Stomach smooth muscle (tissue), 2 donors: ENCODE measurements around the gene KCND2.
A peak's percentile ranks its signal among the peaks of the same experiment; 100 is the strongest.
"Not testable (repeated sequence)": the region's sequence is repeated elsewhere in the genome, so short reads cannot be mapped to it uniquely, and the experiment has no call there.

ENCODE experiments used
- H3K27ac ChIP-seq: one replicate; pipeline ENCODE4 v1.7.0; 2013; ENCODE audit warnings: mild to moderate bottlenecking, low read length, inconsistent platforms
- H3K27me3 ChIP-seq, 2 donors: one replicate each; pipeline ENCODE4 v1.7.0; 2013; ENCODE audit warnings: low read length in 2 of 2; ENCODE audit not compliant: insufficient read depth in 2 of 2, control insufficient read depth in 1 of 2
- H3K36me3 ChIP-seq, 2 donors: one replicate each; pipeline ENCODE4 v1.7.0; 2013; ENCODE audit warnings: low read length in 2 of 2; ENCODE audit not compliant: control insufficient read depth in 2 of 2, insufficient read depth in 2 of 2
- H3K4me1 ChIP-seq: one replicate; pipeline ENCODE4 v1.7.0; 2013; ENCODE audit warnings: low read length; ENCODE audit not compliant: control insufficient read depth, insufficient read depth
- H3K4me3 ChIP-seq, 2 donors: one replicate each; pipeline ENCODE4 v1.7.0; 2013; ENCODE audit warnings: low read length in 2 of 2
- H3K9ac ChIP-seq, 2 donors: one replicate each; pipeline ENCODE4 v1.7.0; 2013; ENCODE audit warnings: low read length in 2 of 2, mild to moderate bottlenecking in 1 of 2
- H3K9me3 ChIP-seq, 2 donors: one replicate each; pipeline ENCODE4 v1.7.0; 2013; ENCODE audit warnings: low read length in 2 of 2; ENCODE audit not compliant: control insufficient read depth in 2 of 2
- donor health status: healthy.
- donor health status: Pancreatic carcinoma.

Gene KCND2

DNA sequence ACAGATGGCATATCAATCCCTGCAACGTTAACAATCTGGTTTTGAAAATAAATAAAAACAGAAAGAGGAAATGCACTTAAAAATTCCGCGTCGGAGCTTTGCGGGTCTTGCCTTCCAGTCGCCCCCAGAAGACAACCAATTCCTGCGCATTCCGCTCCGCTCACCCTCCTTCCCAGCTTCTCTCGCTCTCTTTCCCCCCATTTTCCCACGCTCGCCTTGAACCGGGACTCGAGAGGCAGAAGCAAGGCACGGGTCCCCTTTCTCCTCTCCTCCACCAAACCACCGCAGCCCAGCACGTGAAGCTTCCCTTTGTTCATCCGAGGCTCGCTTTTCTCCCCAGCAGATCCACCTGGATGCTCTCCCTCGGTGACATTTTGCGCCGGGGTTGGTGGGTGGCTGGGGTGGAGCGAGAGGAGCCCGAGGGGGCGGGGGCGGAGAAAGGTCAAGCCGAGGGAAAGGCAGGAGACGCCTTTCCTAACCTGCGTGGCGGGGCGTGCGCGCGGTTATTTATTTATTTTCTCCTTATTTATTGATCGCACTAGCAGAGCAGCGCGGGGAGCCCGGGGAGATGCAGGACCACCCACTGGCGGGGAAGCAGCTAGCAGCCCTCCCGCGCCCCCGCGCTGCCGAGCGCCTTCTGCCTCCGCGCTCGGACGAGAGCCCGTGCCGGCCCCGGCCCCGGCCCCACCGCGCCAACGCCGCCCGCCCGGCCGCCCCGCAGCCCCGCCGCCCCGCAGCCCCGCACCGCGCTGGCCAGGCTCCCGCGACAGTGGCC lies at the start of gene KCND2:
KCND2 (plus strand) TSS at position 475 of the 775 bp plus-strand sequence.
- Histone ChIP-seq H3K27me3 (peaks cover 5 to 12% of the 10 kb centered on the region in 2 donors), H3K27ac (no peak within 1 kb of the TSS), H3K9me3 (peaks cover 0 to 2% of the 10 kb centered on the region in 2 donors), H3K36me3 (no peaks in the 10 kb centered on the region), H3K9ac (no peak within 1 kb of the TSS), H3K4me1 (peaks cover 8% of the 10 kb centered on the region), H3K4me3 (peak within 1 kb of the TSS; percentile 60 to 77)

GRCh38 chr7:120226188-120226587 lies 46.8 kb upstream of the KCND2 start:
- no peaks in the 10 kb centered on the region for H3K27me3 ChIP-seq
- no peaks in the 10 kb centered on the region for H3K4me1 ChIP-seq
- H3K9ac ChIP-seq: no peak overlapping the region
- no peak overlapping the region for H3K27ac ChIP-seq
- H3K9me3 ChIP-seq: no peaks in the 10 kb centered on the region
- H3K4me3 ChIP-seq: no peak overlapping the region
- H3K36me3 ChIP-seq: no peaks in the 10 kb centered on the region

DNA sequence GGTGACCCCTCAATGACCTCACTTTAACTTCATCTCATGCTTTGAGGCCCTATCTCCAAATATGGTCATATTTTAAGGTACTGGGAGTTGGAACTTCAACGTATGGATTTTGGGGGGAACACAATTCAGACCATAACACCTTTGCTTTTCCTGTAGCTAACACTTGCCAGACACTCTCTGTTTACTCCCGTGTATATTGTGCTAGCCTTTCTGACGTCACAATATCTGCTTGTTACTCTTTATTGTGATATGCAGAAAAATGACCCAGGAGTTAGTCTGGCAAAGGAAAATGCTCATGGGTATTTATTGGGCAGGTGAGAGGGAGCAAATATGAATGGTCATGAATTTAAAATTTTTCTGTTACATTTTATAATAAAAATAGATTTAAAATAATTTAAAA lies 45.7 kb upstream of the KCND2 start:
- Histone ChIP-seq H3K9me3 (no peaks in the 10 kb centered on the region), H3K27ac (no peak overlapping the region), H3K27me3 (no peaks in the 10 kb centered on the region), H3K36me3 (no peaks in the 10 kb centered on the region), H3K4me1 (no peaks in the 10 kb centered on the region), H3K9ac (no peak overlapping the region), H3K4me3 (no peak overlapping the region)

DNA sequence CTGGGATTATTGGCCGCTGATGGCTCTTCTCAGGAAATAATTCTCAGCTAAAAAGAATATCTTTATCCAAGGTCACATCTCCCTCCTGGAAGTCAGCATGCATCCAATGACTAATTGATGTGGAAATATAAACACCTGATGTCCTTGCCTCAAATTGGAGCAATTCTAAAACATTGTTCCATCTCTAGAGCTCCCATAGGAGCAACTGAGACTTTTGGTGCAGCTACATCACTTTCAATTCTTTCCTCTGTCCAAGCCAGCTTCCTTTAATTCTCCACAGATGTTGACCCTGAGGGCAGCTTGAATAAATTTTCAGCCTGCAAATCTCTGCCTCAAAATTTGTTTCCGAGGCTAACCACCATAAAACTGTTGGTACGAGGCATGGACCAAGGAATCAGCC lies 43.9 kb upstream of the KCND2 start:
- no peak overlapping the region for H3K27ac ChIP-seq
- no peaks in the 10 kb centered on the region for H3K9me3 ChIP-seq
- H3K4me3 ChIP-seq: no peak overlapping the region
- no peak overlapping the region for H3K9ac ChIP-seq
- no peaks in the 10 kb centered on the region for H3K4me1 ChIP-seq
- no peaks in the 10 kb centered on the region for H3K27me3 ChIP-seq
- no peaks in the 10 kb centered on the region for H3K36me3 ChIP-seq

DNA sequence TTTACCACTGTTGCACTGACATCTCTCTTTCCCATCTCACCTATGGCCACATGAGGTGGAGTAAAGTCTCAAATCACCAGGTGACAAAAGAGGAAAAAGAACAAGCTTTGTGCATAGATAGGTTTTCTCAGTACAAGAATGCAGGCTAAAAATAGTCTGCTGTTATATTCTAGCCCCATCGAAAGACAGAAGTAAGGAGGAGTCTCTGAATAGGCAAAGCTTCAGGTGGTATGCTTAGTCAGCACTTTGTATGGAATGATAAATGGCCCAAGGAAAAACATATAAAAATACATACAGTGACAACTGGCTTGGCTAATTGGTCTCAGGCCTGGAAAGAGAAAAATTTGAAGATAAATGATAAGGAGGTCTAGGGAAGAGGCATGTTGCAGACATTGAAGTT lies 39.6 kb upstream of the KCND2 start:
- Histone ChIP-seq H3K9me3 (no peaks in the 10 kb centered on the region), H3K9ac (no peak overlapping the region), H3K4me3 (no peak overlapping the region), H3K27me3 (no peaks in the 10 kb centered on the region), H3K4me1 (no peaks in the 10 kb centered on the region), H3K36me3 (no peaks in the 10 kb centered on the region), H3K27ac (no peak overlapping the region)

GRCh38 chr7:120240350-120240749 lies 32.6 kb upstream of the KCND2 start:
- H3K4me3 ChIP-seq, H3K36me3 ChIP-seq, H3K4me1 ChIP-seq, H3K27me3 ChIP-seq, H3K9me3 ChIP-seq, H3K27ac ChIP-seq, H3K9ac ChIP-seq: not testable (repeated sequence)

- Histone ChIP-seq H3K27ac (no peak overlapping the region), H3K9me3 (no peaks in the 10 kb centered on the region), H3K4me3 (no peak overlapping the region), H3K9ac (no peak overlapping the region), H3K27me3 (no peaks in the 10 kb centered on the region), H3K4me1 (no peaks in the 10 kb centered on the region), H3K36me3 (no peaks in the 10 kb centered on the region)
Observed at GRCh38 chr7:120241973-120242372, 31.0 kb upstream of the KCND2 start.

DNA sequence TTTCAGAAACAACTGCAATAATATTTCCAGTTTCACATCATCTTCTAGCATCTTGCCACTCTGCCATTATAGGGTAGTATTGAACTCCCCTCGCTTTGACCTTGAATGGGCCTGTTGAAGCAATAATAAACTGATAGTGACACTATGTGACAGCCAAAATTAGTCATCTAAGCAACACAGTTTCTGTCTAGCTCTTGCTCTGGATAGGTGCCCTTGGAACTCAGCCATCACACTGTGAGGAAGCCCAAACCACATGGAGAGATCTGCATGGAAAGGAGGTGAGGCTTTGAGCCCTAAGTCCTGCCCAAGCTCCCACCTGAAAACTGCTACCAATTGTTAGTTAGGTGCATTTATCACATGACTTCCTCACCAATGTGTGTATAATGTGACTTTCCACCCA lies 18.1 kb upstream of the KCND2 start:
- Histone ChIP-seq H3K27me3 (no peaks in the 10 kb centered on the region), H3K9ac (no peak overlapping the region), H3K36me3 (no peaks in the 10 kb centered on the region), H3K9me3 (no peaks in the 10 kb centered on the region), H3K4me1 (no peaks in the 10 kb centered on the region), H3K27ac (no peak overlapping the region), H3K4me3 (no peak overlapping the region)

DNA sequence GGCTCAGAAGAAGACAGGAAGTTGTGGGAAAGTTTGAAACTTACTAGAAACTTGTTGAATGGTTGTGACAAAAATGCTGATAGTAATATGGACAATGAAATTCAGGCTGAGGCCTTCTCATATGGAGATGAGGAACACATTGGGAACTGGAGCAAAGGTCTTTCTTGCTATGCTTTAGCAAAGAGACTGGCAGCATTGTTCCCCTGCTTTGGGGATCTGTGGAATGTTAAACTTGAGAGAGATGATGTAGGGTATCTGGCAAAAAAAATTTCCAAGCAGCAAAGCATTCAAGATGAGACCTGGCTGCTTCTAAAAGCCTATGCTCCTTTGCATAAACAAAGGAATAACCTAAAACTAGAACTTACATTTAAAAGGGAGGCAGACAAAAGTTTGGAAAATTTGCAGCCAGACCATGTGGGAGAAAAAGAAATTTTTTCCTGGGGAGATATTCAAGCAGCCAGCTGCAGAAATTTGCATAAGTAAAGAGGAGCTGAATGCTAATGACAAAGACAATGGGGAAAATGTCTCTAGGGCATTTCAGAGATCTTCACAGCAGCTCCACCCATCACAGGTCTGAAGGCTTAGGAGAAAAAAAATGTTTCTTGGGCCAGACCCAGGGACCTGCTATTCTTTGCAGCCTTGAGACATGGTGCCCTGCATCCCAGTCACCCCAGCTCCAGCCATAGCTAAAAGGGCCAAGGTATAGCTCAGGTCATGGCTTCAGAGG lies 16.5 kb upstream of the KCND2 start:
- H3K27me3 ChIP-seq: no peaks in the 10 kb centered on the region
- no peaks in the 10 kb centered on the region for H3K4me1 ChIP-seq
- no peak overlapping the region for H3K27ac ChIP-seq
- H3K9ac ChIP-seq: no peak overlapping the region
- no peaks in the 10 kb centered on the region for H3K36me3 ChIP-seq
- no peaks in the 10 kb centered on the region for H3K9me3 ChIP-seq
- H3K4me3 ChIP-seq: no peak overlapping the region

- Histone ChIP-seq H3K9ac (no peak overlapping the region), H3K27me3 (no peaks in the 10 kb centered on the region), H3K4me1 (no peaks in the 10 kb centered on the region)
Observed at GRCh38 chr7:120259386-120259785, 13.6 kb upstream of the KCND2 start.

GRCh38 chr7:120260111-120260510 lies 12.9 kb upstream of the KCND2 start:
- Histone ChIP-seq H3K27me3 (no peaks in the 10 kb centered on the region), H3K4me1 (no peaks in the 10 kb centered on the region), H3K4me3 (no peak overlapping the region), H3K9ac (no peak overlapping the region), H3K9me3 (no peaks in the 10 kb centered on the region), H3K27ac (no peak overlapping the region), H3K36me3 (no peaks in the 10 kb centered on the region)

More at GRCh38 chr7:120259386-120259785, 13.6 kb upstream of the KCND2 start:
- H3K9me3 ChIP-seq: no peaks in the 10 kb centered on the region
- H3K36me3 ChIP-seq: no peaks in the 10 kb centered on the region
- H3K4me3 ChIP-seq: no peak overlapping the region
- H3K27ac ChIP-seq: no peak overlapping the region
